Hematopoietic multipotent progenitor cell treated with erythropoietin and hydrocortisone succinate and interleukin-3 and kit ligand, for 15 days (in vitro differentiated cells): Measurements from ENCODE around the gene CNGB1.
"Not testable (repeated sequence)": the region's sequence is repeated elsewhere in the genome, so short reads cannot be mapped to it uniquely, and the experiment has no call there.

Experiments
- DNase-seq: peaks from one replicate; pipeline ENCODE4 v3.0.0-alpha.2; 2015; ENCODE audit warnings: low spot score

CNGB1 gene

GRCh38 chr16:57858635-57859034 is 112.3 kb downstream of the CNGB1 start:
- no peak for DNase-seq

- not testable (repeated sequence) for DNase-seq
Observed at GRCh38 chr16:57857991-57858390, 112.9 kb downstream of the CNGB1 start.

- DNase-seq = no peak
Observed at GRCh38 chr16:57855188-57855587, 115.7 kb downstream of the CNGB1 start.

- no peak for DNase-seq
Observed at GRCh38 chr16:57852189-57852588, 118.7 kb downstream of the CNGB1 start.

GRCh38 chr16:57848181-57848580 is 122.7 kb downstream of the CNGB1 start:
- no peak for DNase-seq

GRCh38 chr16:57846931-57847330 is 124.0 kb downstream of the CNGB1 start:
- DNase-seq = not testable (repeated sequence)

GRCh38 chr16:57846078-57846697 is 124.7 kb downstream of the CNGB1 start:
- DNase-seq = no peak

GRCh38 chr16:57845115-57845514 is 125.8 kb downstream of the CNGB1 start:
- no peak for DNase-seq

GRCh38 chr16:57844416-57845030 is 126.4 kb downstream of the CNGB1 start:
- DNase-seq = no peak

GRCh38 chr16:57843400-57843799 is 127.5 kb downstream of the CNGB1 start:
- no peak for DNase-seq

GRCh38 chr16:57842601-57843000 is 128.3 kb downstream of the CNGB1 start:
- no peak for DNase-seq

GRCh38 chr16:57840833-57841232 is 130.1 kb downstream of the CNGB1 start:
- no peak for DNase-seq

GRCh38 chr16:57838161-57838560 is 132.8 kb downstream of the CNGB1 start:
- DNase-seq = no peak

GRCh38 chr16:57837305-57838125 is 133.4 kb downstream of the CNGB1 start:
- DNase-seq = no peak

- DNase-seq = not testable (repeated sequence)
Observed at GRCh38 chr16:57835439-57835838, 135.5 kb downstream of the CNGB1 start.

- DNase-seq = no peak
Observed at GRCh38 chr16:57834936-57835335, 136.0 kb downstream of the CNGB1 start.
